Stimulated activated CD8-positive, alpha-beta memory T cell treated with anti-CD3 and anti-CD28 coated beads, Interleukin-4, amount 100 ng/mL, for 48 hours (primary cell): ENCODE measurements around the gene APPBP2.
"Not testable (repeated sequence)": the region's sequence is repeated elsewhere in the genome, so short reads cannot be mapped to it uniquely, and the experiment has no call there.

Experiments used
- DNase-seq: peaks from one replicate; pipeline ENCODE4 v3.0.0-alpha.2; 2020

The APPBP2 gene

GRCh38 chr17:60490594-60490993 is 35.4 kb downstream of the APPBP2 start:
- DNase-seq = not testable (repeated sequence)

DNA sequence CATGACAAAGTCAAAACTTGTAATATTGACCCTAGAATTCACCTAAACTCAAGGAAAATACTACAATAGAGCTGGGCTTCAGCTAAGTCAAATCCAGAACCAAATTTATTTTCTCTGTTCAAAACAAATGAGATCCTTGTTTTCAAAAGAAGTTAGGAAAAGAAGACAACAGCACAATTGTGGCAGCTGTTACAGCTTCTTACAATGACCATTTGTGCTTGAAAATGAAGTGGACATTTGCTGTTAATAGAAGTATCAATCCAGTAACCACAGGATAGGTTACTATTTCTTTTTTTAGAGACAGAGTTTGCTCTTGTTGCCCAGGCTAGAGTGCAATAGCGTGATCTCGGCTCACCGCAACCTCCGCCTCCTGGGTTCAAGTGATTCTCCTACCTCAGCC is 44.4 kb downstream of the APPBP2 start:
- no peak for DNase-seq

DNA sequence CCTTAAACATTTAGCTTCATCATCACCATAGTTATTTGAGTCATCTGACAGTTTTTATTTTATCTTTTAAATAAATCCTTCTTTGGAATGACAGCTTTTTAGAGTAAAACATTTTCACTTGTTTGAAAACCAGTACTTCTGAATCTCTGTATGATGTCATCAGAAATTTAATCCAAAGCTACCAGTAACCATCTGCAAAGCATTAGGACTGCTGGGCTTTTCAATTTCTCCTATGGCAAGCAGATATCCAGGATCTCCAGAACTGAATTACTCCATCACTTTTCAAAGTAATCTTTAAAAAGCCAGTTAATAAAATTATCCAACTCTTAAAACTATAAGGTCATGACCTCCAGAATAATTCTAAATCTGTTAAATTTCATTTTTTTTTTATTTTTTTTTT is 52.3 kb downstream of the APPBP2 start:
- no peak for DNase-seq

DNA sequence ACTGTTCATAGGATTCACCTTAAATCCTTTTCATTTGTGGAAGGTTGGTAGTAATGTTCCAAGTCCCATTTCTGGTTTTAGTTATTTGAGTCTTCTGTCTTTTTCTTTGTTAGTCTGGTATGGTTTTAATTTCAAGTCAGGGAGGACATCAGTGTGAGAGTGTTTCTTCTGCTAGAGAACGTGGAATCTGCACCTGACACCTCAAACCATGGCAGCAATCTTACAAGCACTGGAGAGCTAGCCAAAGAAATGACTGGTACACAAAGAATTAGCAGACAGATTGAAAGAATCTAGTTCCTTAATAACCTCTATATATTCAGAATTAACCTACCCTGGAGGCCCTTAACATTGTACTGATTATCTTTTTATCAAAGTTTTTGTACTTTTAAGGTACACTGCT is 53.6 kb downstream of the APPBP2 start:
- DNase-seq = no peak

- no peak for DNase-seq
Measured at GRCh38 chr17:60471451-60471850, 54.6 kb downstream of the APPBP2 start.

- no peak for DNase-seq
Measured at GRCh38 chr17:60468371-60468770, 57.7 kb downstream of the APPBP2 start.

DNA sequence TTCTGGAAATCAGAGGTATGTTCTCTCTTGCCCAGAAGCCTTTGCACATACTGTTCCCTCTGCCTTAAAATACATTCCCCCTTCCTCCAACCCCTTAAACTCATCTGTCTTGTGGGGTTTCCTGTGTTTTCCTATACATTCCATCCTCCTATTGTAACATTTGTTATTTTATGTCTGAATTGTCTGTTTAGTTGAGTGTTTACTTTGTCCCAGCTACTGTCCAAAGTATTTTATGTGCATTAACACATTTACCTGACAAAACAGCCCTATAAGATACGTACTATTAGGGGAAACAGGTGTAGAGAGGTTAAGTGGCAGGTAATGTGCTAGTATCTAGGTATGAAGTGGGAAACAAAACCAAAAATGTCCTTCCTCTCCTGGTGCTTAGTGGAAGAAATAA is 61.7 kb downstream of the APPBP2 start:
- no peak for DNase-seq

DNA sequence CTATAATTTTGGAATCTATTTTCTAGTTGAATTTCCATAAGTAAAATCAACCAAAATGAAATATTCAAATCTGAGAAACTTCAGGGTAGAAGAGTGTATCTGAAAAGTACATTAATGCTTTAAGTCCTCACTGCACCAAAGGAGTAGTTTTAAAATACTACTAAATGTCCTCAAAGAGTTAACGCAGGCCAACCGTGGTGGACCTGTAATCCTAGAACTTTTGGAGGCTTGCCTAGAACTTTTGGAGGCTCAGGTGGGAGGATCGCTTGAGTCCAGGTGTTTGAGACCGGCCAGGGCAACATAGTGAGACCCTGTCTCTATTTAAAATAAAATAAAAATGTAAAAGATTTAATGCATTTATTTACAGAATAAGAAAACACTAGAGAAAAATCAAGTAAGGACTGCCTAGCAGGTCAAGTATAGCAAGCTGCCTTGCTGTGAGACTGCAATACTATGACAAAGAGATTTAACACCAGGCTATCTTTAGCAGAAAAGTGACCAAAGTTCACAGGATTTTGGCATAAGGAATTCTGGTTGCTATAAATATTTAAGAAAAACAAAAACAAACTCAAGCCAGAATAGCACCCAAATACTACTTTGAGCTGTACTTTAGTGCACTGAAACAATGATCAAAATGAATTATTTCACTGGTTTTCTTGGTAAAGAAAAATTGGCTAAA is 62.7 kb downstream of the APPBP2 start:
- no peak for DNase-seq

- no peak for DNase-seq
Measured at GRCh38 chr17:60461584-60461983, 64.5 kb downstream of the APPBP2 start.

DNA sequence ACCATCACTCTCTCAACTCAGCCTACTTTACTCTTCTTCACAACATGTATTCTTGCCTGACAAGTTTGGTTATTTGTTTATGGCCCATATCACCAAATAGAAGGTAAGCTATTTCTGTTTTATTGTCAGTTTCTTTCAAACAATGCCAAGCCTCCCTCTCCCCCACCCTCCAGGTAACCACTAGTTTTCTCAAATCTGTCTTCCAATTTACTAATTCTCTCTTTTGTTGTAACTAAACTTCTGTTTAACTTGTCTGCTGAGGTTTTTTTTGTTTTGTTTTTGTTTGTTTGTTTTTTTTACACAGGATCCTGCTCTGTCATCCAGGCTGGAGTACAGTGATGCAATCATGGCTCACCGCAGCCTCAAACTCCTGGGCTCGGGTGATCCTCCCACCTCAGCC is 68.9 kb downstream of the APPBP2 start:
- no peak for DNase-seq

- no peak for DNase-seq
Measured at GRCh38 chr17:60455378-60455777, 70.7 kb downstream of the APPBP2 start.

DNA sequence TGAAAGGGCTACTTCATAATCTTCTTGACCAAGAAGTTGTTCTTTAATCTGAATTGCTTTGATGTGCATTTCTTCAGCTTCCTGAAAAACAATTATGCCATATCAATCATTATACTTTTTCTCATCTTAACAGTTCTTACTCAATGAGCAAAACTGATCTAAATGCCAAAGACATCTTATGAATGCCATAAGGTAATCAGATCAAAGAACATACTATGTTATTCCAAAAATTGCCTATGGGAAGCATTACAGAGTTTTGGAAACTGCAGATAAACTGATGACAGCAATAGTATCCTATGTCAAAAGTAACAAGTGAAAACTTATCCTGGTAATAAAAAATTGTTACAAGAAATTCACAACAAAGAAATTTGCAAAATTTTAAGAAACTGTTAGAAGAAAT is 74.1 kb downstream of the APPBP2 start:
- no peak for DNase-seq

DNA sequence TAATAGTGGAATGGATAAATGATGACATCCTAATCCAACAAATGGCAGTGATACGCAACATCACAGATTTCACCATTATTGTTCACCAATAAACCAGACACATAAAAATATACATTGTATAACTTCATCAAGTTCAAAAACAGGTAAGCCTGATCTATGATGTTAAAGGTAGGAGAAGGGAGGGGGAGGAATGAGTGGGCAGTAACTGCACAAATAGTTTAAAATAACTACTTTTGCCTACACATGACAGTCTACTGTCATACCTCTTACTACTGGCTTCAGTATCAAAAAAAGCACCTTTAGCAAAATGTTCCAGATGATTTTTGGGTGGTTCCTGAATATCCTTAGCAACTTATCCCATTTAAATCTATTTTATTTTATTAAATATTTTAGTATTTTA is 75.0 kb downstream of the APPBP2 start:
- no peak for DNase-seq

GRCh38 chr17:60447375-60447774 is 78.7 kb downstream of the APPBP2 start:
- DNase-seq = no peak

DNA sequence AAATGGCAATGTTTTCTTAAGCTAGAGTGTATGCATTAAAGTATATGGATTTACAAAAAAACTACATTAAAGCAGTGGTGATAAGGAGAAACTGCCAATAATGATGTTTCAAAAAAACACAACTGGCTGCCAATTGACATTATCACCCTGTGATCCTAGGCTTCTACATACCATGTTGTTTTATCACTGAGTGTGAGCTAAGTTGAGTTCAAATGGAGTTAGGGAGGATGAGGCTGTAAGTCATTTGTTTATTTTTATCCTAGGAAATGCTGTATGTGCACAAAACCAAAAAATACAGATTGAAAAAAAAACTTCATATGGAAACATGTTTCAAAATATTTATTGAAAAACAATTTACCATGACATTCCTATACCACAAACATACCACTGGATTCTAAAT is 80.9 kb downstream of the APPBP2 start:
- DNase-seq = no peak

GRCh38 chr17:60443713-60444112 is 82.3 kb downstream of the APPBP2 start:
- no peak for DNase-seq

DNA sequence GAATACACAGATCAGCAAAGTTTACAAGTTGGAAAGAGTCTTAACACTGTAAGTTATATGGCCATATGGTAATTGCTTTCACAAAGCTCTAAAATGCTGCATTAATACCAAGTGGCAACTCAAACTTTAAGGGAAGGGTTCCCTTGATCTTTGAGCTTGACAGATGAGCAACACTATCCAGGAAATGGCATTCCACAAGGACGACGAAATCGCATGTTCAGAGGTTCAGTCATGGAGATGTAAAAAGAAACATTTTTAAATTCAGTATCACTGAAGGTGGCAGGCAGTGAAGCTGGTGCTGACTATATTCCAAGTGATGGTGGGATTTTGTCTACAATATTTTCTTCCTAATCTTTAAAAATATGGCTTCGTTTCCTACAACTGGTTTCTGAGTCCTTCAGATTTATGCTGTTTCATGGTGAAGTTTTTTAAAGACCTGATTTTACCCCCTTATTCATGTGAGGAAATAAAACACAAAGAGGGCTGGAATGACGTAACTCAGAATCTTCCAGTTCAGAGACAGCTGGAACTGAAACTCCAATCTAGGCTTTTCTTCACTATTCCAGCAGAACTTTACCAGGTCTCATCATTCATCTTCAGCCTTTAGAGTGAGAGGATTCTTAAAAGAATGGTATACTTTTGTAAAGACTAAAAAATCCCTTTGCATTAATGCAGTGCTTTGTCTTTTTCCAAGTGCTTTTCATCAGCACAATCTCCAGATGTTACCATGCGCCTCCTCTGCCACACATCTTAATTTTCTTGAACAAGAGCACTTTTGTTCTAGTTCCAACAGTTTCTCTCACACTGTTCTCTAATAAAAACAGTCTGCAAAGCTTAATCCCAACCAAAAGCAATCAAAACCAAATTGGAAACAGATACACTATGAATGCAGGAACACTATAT is 83.5 kb downstream of the APPBP2 start:
- DNase-seq = no peak

GRCh38 chr17:60439501-60439900 is 86.5 kb downstream of the APPBP2 start:
- DNase-seq = no peak

DNA sequence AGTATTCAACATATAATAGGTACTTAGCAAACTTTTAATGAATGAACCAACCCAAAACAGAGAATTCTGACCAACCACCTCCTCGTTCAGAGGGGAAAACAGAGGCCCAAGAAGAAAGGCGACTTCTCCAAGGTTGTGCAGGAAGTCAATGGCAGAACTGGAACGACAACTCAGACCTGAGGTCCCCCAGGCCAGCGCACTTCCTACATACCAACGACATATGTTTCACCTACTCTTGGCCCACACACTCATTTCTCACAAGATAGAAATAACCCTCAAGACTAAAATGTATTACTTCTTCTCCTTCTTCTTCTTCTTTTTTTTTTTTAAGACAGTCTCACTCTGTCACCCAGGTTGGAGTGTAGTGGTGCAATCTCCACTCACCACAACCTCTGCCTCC is 89.4 kb downstream of the APPBP2 start:
- no peak for DNase-seq

DNA sequence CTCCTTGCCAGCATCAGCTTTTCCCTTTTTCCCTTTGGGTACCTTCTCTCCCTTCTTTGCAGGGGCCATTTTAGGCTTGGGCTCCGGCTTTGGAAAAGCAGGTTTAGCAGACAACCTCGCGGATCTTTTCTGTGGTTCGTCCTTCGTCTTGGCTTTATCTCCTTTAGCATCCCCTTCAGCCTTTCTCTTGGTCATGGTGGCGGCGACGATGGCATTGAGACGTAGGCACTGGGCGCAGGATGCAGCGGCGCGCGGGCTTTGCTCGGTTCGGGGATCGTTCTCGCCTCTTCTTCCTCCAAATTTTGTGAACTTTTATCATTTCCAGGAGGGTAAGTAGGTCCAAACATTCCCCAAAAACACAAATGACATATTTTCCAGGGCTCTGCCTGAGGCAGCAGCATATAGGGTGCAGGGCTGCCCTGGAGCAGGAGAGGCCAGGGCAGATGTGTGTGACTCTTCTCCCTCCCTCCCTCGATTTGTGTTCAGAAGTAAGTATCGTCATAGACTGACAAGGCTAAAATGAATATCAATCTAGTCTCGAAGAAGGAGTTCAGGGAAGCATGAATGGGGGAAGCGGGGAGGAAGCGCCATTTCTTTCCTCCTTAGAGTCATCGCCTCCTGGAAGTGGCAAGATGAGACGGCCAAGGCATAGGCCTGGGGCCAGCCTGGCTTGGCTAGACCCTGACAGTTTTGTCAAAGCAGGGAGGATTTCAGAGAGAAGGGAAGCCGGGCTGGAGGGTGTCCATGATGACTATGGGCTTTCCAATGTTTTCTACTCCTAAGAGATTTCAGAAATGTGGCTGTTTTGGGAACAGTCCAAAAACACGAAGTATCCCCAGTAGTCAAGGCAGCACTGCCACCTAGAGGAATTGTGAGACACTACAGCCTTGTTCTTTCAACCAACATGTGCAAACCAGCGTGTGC is 90.5 kb downstream of the APPBP2 start:
- peak; percentile 67 for DNase-seq

DNA sequence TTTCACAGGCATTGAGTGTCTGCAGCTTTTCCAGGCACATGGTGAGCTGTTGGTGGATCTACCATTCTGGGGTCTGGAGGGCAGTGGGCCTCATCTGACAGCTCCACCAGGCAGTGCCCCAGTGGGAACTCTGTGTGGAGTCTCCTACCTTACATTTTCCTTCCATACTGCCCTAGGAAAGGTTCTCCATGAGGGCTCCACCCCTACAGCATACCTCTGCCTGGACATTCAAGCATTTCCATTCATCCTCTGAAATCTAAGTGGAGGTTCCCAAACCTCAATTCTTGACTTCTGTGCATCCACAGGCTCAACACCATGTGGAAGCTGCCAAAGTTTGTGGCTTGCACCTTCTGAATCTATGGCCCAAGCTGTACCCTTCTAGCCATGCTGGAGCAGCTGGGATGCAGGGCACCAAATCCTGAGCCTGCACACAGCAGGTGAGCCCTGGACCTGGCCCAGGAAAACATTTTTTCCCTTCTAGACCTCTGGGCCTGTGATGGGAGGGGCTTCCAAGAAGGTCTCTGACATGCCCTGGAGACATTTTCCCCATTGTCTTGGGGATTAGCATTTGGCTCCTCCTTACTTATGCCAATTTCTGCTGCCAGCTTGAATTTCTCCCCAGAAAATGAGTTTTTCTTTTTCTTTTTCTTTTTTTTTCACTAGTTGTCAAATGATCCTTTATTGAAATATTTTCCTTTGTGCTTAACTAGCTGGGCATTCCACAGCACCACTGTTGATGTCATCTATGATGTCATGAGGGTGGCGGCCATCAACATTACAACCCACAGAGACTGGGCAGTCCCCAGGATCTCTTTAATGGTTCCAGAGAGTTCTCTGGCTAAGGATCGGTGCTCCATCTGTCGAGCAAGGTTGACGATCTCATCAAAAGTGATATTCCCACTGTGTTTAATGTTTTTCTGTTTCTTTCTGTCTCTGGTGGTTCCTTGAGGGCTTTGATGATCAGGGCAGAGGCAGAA is 92.7 kb downstream of the APPBP2 start:
- DNase-seq = not testable (repeated sequence)

GRCh38 chr17:60430561-60430960 is 95.5 kb downstream of the APPBP2 start:
- DNase-seq = not testable (repeated sequence)
